GM18909 (cell line): ENCODE measurements around the gene SLC16A13.
"Not testable (repeated sequence)": the region's sequence is repeated elsewhere in the genome, so short reads cannot be mapped to it uniquely, and the experiment has no call there.

Experiments
- ATAC-seq: cut with Tn5 transposase; IDR thresholded peaks from one replicate; pipeline ENCODE4 v1.9.1; 2021; ENCODE audit warnings: mild to moderate bottlenecking; ENCODE audit not compliant: unreplicated experiment, poor library complexity

SLC16A13 gene, protein sequence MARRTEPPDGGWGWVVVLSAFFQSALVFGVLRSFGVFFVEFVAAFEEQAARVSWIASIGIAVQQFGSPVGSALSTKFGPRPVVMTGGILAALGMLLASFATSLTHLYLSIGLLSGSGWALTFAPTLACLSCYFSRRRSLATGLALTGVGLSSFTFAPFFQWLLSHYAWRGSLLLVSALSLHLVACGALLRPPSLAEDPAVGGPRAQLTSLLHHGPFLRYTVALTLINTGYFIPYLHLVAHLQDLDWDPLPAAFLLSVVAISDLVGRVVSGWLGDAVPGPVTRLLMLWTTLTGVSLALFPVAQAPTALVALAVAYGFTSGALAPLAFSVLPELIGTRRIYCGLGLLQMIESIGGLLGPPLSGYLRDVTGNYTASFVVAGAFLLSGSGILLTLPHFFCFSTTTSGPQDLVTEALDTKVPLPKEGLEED

DNA sequence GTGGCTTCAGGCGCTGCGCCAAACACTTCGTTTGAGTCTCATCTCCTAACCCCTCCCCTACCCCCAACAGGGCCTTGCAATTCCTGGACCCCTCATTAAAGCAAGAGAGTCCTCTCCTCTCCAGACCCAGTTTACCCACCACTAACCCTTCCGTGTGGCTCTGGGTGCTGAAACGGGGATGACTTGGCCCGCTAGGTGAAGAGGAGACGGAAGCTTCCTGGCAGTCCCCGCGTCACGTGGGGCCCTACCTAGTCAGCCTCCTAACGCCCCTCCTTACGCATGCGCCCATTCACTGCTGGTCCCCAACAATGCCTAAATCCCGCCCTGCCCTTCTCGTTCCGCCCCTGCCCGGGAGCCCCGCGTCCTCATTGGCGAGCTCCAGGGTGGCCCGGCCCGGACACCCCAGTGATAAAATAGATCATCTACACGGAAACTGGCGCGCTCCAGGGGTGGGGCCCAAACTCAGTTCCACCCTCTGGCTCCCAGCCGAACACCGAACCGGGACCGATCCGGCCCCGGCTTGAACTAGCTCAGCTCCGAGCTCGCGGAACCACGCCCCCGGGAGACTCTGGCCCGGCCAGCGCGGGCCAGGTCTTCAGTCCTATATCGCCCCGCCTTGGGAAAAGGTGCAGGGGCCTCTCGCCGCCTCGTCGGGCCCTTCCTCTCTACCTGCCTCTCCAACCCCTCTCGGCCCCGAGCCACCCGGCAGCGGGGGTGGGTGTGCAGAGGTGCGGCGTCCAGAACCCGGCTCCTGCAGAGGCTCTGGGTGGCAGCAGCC lies at the start of gene SLC16A13:
SLC16A13 (plus strand) TSS at position 425 of the 778 bp plus-strand sequence. CDS start 368 bp downstream, outside the sequence.
- peak; percentile 90 for ATAC-seq

DNA sequence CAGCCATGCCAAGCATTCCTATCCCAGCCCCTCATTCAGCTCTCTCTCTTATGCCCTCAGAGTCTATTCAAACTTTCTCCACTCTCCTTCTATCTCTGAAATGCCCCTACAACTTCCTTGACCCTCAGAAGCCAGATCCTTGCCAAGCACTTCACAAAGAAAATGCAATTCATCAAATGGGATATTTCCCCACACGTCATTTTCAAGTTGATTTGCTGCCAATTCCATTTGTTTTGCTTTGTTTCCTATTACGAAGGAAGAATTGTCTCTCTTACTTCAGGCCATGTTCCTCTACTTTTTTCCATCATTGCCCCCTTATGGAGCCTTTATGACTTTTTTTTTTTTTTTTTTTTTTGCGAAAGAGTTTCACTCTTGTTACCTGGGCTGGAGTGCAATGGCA lies 49.1 kb upstream of the SLC16A13 start:
- ATAC-seq: no peak

DNA sequence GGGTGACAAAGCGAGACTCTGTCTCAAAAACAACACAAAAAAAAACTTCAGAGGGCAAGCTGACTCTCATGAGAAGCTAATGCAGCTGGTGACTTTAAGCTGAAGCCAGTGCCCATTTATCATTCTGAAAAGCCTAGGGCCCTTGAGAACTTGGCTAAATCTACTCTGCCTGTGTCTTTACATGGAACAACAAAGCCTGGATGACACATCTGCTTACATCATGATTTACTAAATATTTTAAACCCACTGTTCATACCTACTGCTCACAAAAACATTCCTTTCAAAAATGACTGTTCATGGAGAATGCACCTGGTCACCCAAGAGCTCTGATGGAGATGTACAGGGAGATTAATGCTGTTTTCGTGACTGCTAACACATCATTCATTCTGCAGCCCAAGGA lies 46.0 kb upstream of the SLC16A13 start:
- no peak for ATAC-seq

DNA sequence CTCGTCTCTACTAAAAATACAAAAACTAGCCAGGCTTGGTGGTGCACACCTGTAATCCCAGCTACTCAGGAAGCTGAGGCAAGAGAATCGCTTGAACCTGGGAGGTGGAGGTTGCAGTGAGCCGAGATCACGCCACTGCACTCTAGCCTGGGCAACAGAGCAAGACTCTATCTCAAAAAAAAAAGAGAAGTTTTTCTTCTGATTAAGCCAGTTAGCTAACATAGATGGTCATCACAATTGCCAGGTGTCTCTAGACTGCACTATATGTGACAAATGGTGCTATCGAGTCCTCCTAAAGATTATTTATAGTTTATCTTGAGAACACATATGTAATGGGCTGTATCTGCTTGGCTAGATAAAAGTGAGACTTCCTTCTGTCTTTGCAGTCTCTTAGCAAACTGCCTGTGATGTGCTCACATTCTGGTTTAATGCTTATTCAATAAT lies 42.2 kb upstream of the SLC16A13 start:
- ATAC-seq: not testable (repeated sequence)

DNA sequence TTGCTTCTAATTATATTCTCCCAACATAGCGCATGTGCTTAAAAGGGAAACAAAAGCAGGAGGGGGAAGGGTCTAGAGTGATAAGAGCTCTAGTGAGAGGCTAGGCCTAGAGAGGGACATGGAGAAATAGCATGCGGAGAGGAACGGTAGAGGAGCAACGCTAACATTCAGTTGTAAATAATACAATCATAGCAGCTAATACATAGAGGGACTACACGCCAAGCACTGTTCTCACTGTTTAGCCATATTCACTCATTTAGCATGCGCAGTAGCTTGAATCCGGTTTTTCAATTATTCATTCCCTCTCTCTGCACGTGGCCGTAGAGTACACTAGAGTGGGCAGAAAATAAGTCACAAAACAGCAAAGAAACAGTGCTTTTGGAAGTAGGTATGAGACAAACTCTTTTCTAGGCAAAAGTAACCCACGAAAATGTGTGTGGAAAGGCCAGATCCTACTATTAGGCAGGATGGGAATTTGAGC lies 41.7 kb upstream of the SLC16A13 start:
- ATAC-seq: no peak

DNA sequence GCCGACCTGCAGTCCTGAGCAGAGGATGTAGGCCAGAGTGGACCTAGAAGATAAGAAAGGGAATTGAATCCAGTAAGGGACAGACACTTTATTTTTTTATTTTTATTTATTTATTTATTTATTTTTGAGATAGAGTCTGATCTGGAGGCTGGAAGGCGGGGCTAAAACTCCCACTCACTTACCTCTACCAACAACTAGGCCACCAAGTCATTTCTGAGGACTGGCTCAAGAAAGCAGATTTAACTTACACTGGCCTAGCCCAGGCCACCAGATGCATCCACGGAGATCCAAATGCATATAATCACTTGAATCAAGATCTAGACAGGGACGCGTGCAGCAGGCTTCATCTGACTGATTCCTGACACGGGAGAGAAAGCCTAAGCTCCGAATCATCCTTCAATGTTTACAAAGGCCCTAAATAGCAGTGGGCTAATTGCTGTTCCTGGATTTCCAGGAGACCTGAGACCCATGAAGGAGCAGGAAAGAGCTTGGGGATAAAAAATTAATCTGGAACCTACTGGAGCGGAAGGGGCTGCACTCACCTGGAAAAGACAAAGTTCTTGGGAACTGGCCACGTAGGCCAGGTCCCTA lies 41.1 kb upstream of the SLC16A13 start:
- ATAC-seq: no peak

DNA sequence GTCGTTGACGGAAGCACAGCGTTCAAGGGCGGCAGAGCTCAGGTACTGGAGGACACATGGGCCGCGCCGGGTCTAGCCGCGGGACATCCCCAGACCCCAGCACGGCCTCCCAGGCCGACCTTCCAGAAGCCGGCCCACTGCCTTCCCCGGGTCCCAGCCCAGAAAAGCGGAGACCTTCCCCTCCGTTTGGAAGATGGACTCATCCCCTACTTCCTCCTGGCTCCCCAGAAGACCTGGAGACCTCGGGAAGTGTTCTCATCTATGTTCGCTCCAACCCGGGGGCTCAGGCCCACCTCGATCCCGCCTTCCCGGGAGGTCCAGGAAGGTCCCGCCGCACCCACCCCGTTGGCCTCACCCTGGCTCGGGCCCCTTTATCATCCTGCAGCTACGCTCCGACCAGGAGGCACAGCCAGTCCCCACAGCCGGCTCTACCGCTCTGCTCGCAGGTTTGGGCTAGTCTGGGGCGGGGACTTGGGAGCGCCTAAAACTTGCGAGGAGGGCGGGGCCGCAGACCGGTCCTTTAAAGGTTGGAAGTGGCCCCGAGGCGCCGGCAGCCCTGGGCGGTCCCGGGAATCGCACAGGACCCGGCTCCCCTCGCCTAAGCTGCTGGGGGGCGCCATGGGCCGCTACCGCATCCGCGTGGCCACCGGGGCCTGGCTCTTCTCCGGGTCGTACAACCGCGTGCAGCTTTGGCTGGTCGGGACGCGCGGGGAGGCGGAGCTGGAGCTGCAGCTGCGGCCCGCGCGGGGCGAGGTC lies 40.1 kb upstream of the SLC16A13 start, which contains the start of gene ALOX12:
ALOX12 (plus strand) TSS at position 550 of the 756 bp plus-strand sequence; CDS start at position 619, 69 bp downstream.
- ATAC-seq: no peak

DNA sequence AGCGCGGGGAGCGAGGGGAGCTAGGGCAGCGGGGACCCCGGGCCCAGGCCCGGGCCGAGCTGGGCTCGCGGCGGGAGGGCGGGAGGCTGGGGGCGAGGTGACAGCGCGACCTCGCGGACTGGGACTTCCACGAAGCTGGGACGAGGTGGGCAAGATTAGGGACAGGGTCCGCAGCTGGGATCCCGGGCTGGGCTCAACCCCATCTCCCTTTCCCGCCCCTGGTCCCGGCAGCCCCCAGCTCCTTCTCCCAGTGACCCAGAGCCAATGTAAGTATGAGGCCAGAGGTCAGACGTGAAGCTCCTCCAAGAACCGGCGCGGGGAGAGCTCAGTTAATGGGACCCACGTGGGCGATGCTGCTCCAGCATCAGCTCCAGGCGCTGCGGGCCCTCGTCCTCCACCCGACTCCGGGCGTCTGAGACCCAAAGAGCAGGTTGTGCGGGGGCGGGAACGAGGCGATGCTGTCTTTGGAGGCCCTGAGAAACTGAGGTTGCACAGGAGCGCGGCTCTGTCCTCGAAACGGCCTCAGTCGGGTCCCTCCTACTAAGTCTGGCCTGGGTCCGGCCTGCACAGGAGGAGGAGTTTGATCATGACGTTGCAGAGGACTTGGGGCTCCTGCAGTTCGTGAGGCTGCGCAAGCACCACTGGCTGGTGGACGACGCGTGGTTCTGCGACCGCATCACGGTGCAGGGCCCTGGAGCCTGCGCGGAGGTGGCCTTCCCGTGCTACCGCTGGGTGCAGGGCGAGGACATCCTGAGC lies 39.4 kb upstream of the SLC16A13 start:
- ATAC-seq: no peak

DNA sequence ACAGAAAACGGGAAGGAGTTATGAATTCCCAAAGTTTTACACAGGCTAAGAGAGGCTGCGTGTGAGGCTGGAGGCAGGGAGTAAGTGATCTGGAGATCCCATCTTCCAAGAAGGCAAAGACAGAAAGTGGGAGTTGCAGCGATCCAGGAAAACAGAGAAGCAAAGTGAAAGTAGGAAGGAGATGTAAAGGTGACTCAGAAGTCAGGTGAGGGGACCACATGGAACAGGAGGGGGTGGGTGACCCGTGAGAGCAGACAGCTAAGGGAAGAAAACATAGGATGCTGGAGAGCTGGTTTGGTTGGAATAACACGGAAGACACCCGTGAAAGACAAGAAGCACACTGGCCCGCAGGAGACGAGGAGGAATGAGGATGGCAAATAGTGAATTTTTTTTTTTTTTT lies 38.6 kb upstream of the SLC16A13 start:
- no peak for ATAC-seq

DNA sequence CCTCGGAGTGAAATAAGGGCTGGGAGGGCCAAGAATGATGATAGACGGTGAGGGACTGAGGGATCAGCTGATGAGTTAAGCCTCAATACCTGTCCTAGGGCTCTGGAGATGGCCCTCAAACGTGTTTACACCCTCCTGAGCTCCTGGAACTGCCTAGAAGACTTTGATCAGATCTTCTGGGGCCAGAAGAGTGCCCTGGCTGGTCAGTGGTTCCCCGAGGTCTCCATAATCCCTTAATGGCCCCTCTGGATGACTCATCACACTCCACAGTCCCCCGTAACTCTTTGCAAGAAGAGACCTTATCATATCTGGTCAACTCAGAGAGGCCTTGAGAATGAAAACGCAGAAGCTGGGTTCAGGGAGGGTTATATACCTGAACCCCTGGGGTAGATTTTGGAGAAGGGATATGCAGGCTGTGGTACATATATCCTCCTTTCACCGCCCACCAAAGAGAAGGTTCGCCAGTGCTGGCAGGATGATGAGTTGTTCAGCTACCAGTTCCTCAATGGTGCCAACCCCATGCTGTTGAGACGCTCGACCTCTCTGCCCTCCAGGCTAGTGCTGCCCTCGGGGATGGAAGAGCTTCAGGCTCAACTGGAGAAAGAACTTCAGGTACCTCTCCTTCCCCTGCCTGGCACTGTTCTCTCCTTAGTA lies 36.8 kb upstream of the SLC16A13 start:
- ATAC-seq: no peak

DNA sequence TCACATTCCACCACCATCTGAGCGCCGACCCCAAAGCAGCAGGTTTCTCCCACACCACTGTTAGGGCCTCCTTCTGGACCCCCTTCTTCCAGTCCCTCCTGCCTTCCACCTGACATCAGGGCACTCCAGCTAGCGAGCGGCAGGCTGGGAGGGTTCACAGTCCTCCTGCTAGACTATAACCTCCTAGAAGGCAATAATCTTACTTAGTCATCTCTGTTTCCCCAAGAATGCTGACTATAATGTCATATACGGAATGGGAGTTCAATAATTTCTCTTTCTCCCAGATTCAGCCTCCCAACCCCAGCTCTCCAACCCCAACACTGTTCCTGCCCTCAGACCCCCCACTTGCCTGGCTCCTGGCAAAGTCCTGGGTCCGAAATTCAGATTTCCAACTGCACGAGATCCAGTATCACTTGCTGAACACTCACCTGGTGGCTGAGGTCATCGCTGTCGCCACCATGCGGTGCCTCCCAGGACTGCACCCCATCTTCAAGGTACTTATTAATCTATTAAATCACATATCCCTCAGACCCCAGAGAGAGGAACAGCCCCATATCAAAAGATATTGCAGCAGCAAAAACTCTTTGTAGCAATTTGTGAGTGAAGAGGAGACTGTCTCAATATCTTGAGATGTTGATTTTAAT lies 34.4 kb upstream of the SLC16A13 start:
- no peak for ATAC-seq

DNA sequence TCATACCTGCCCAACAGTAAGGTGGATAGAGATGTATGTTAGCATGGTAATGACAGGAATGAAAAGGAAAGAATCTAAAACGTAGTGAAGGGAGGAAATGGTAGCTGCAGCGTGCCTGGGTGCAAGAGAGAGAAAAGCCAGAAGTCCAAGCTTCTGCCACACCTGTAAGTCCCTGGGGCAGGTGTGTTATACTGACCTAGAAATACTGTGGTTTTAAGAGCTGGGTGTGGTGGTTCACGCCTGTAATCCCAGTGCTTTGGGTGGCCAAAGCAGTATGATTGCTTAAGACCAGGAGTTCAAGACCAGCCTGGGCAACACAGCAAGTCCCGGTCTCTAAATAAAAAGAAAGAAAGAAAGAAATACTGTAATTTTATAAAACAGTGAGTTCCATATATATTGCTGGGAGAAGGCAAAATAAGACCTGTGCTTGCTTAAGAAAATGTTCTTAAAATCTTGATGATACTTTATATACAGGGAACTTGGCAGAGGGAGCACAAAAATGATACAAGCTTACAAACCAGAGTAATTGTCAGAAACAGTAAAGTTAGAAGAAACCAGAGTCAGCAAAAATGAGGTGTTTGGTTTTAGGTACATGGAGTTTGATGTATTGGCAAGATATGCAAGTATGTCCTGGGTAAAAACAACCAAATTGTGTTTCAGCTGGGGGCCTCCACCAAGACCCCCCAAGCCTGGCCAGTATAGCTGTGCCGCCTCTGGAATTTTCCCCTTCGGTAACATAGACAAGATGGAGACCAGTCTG lies 33.3 kb upstream of the SLC16A13 start:
- no peak for ATAC-seq

DNA sequence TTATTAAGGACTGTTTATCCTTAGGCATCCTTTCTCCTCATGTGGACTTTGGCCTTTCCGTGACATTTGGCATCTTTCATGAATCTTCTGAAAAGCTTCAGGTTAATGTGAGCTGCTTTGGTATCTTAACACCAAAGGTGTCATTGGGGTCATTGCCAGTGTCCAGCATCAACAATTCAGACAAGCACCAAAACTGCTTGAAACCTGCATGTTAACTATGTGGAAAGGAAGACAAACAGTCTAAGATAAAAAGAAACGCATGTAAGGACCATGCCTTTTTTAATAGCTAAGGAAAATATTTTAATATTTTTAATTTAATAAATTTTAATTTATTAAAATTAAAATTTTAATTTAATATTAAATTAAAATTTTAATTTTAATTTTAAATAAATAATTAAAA lies 32.1 kb upstream of the SLC16A13 start:
- ATAC-seq: no peak

DNA sequence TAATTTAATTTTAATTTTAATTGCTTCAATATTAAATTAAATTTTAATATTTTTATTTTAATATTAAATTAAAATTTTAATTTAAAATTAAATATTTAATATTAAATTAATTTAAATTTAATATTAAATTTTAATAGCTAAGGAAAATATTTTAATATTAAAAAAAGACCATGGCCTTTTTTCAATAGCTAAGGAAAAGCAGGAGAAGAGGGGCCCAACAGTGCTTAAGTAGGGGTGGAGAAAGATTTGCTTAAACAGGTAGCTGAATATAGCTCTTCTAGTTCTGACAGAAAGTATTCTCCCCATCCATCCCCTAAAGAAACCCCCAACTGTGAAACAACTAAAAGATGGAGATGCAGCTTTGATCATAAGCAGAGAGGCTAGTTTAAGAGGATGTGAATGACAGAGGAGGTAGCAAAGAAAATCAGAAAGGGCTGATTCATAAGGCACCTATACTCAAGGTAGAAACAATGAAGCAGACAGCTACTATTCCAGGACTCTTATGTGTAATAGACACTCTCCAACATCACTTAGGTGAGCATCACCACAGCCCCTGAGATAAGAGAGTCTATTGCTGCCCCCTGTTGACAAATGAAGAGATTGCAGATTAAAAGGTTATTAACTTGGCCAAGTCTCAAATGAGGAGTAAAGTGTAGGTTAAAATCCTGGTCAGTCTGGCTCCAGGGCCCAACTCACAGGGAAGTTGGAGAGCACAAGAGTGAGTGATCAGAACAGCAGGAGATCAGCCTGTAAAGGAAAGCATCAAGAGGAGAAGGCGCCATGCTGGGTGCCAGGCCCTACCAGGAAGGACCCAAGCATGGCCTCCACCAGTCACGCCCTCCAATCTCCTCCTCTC lies 31.2 kb upstream of the SLC16A13 start:
- peak; percentile 59 for ATAC-seq

DNA sequence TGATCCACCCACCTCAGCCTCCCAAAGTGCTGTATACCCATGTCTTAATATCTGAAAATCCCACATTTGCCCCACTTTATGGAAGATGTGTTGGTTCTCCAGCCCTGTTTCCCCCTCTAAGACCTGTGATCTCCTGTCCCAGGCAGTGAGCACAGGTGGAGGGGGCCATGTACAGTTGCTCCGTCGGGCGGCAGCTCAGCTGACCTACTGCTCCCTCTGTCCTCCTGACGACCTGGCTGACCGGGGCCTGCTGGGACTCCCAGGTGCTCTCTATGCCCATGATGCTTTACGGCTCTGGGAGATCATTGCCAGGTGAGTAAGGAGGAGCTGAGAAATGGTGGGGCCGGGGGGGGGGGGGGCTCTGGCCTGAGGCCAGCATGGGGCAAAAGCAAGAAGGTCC lies 30.1 kb upstream of the SLC16A13 start:
- ATAC-seq: no peak

DNA sequence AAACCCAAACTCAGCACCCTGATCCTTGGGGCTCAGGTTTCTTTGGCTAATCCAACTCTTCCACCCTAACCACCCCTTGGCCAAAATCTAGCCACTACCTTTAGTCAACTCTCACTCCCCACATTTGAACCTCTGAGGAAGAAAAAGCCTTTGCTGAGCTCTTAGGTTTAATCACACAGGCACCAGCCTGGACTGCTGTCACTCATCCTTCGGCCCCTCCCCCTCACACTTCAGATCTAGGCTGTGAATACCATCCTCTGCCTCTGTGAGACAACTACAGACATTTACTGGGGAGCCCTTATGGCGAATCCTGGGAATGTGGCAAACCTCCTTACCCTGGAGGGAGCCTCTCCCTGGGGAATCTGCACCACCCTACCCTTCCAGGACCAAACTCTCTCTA lies 28.7 kb upstream of the SLC16A13 start:
- ATAC-seq: no peak

DNA sequence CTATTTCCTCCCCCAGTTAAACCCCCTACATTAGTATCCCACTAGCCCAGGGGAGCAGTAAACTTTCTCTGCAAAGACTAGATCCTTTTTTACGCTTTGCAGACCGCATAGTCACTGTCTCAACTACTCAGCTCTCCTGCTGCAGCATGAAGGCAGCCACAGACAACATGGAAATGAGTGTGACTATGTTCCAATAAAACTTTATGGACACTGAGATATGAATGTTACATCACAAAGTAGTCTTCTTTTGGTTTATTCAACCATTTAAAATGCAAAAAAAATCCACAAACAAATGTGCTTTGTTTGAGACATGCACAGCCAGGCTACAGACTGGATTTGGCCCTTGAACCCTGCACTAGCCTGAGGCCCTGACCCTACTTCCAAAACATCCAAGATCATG lies 25.3 kb upstream of the SLC16A13 start:
- no peak for ATAC-seq
